OCI-LY7 (cell line): Measurements from ENCODE around the gene ZNF583. TPM values are rescaled to one million over a fixed set of nuclear protein-coding genes. Genes with fewer than 3 reads are reported as not detected.

Experiments used
- BruUV-seq: library from RNA; stranded (reverse); fragments of 400-500 nt; replicated peaks from 2 replicates; lab custom pipeline; 2021; lab: Mats Ljungman, UMichigan
- CTCF ChIA-PET: fragments of 300-600 bp; sonication (Branson Sonifier 250); formaldehyde crosslinking; loops from one replicate; lab custom pipeline; 2022; ENCODE audit warnings: antibody characterized with exemption; ENCODE audit not compliant: unreplicated experiment; lab: Charles Lee
- POLR2A ChIA-PET: fragments of 300-600 bp; sonication (Branson Sonifier 250); formaldehyde crosslinking; loops from one replicate; lab custom pipeline; 2022; ENCODE audit warnings: antibody characterized with exemption; lab: Charles Lee
- DNase-seq: peaks from one replicate; pipeline ENCODE4 v3.0.0-alpha.2; 2015; ENCODE audit warnings: low spot score
- H2AFZ ChIP-seq: fragments of 200-600 bp; sonication (generic), shearing (Covaris generic); 2 replicates; pipeline ENCODE4 v1.6.1; 2014; ENCODE audit warnings: mild to moderate bottlenecking, antibody characterized with exemption, low read length, moderate library complexity
- H3K27ac ChIP-seq: fragments of 200-600 bp; sonication (generic); 2 replicates; pipeline ENCODE4 v1.5.1; 2014; ENCODE audit warnings: mixed run types, low read depth, mild to moderate bottlenecking, moderate library complexity, low read length, inconsistent platforms; ENCODE audit not compliant: poor library complexity, severe bottlenecking
- H3K36me3 ChIP-seq: fragments of 200-600 bp; sonication (generic); 2 replicates; pipeline ENCODE4 v1.6.1; 2014; ENCODE audit warnings: mild to moderate bottlenecking, antibody characterized with exemption, low read length, moderate library complexity, mixed read lengths; ENCODE audit not compliant: insufficient read depth
- H3K4me1 ChIP-seq: fragments of 200-600 bp; sonication (generic); 2 replicates; pipeline ENCODE4 v1.5.1; 2014; ENCODE audit warnings: mild to moderate bottlenecking, low read length; ENCODE audit not compliant: insufficient read depth, poor library complexity, severe bottlenecking
- H3K4me2 ChIP-seq: fragments of 200-600 bp; sonication (generic); 2 replicates; pipeline ENCODE4 v1.6.1; 2014; ENCODE audit warnings: mild to moderate bottlenecking, low read length
- H3K4me3 ChIP-seq: fragments of 200-600 bp; sonication (generic); 2 replicates; pipeline ENCODE4 v1.5.1; 2014; ENCODE audit warnings: mild to moderate bottlenecking, low read depth, low read length; ENCODE audit not compliant: poor library complexity, severe bottlenecking
- H3K79me2 ChIP-seq: fragments of 200-600 bp; sonication (generic); 2 replicates; pipeline ENCODE4 v1.6.1; 2016; ENCODE audit warnings: low read depth, mild to moderate bottlenecking, low read length, moderate library complexity, mixed read lengths; ENCODE audit not compliant: insufficient read depth
- H3K9me2 ChIP-seq: fragments of 200-600 bp; sonication (generic); 2 replicates; pipeline ENCODE4 v1.6.1; 2016; ENCODE audit warnings: mild to moderate bottlenecking, low read length, mixed read lengths; ENCODE audit not compliant: insufficient read depth
- H3K9me3 ChIP-seq: fragments of 200-600 bp; sonication (generic); 2 replicates; pipeline ENCODE4 v1.6.1; 2014; ENCODE audit warnings: mild to moderate bottlenecking, mixed run types, low read length, mixed read lengths
- H4K20me1 ChIP-seq: fragments of 200-600 bp; sonication (generic); 2 replicates; pipeline ENCODE4 v1.6.1; 2014; ENCODE audit warnings: mild to moderate bottlenecking, antibody characterized with exemption, low read length, moderate library complexity, mixed read lengths; ENCODE audit not compliant: insufficient read depth
- EZH2phosphoT487 ChIP-seq: fragments of 200-600 bp; sonication (generic); IDR thresholded peaks from 2 replicates; pipeline ENCODE4 v1.6.1; 2018; ENCODE audit warnings: low read depth, borderline replicate concordance, mild to moderate bottlenecking, mixed run types, antibody characterized with exemption, low read length, moderate library complexity, mixed read lengths
- intact Hi-C: fragments of 100-400 bp; cut with micrococcal nuclease; formaldehyde crosslinking; loops from one replicate; pipeline ENCODE4 v1.10.0; 2022; ENCODE audit not compliant: unreplicated experiment
- total RNA-seq, 2 experiments: library from RNA; depleted of rRNA in 1 of 2; stranded (reverse); fragments of >200 nt in 1 of 2; shearing (Covaris generic) in 1 of 2; gene quantifications; 2 replicates each; pipeline ENCODE4 v1.2.3, GENCODE V29; 2014 to 2022
- TF ChIP-seq, protein P1 (sequence below): fragments of 200-600 bp; sonication (generic); conservative IDR thresholded peaks from 2 replicates; pipeline ENCODE4 v1.5.1; 2014; ENCODE audit warnings: mild to moderate bottlenecking, antibody characterized with exemption, low read length, moderate library complexity, mixed read lengths

The ZNF583 gene
- total RNA-seq, 2 experiments from 2014 or later: 0.73 to 3.0 TPM

DNA sequence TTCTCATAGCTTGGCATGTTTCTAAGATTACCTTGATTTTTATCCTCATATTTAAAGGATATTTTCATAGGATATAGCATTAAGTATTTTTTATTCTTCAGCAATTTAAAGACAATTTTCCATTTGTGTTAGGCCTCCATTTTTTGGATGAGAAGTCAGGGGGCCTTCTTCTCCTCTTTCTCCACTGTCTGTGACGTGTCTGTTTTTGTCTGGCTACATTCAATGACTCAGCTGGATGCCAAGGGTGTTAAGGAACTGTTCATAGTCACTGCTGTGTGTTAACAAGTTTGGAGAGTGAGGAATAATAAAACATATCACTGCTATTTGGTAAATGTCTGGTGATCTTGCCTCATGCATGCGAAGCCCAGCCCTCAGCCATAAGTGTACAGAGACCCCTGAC, 47.2 kb upstream of the ZNF583 start:
- BruUV-seq: no TSS peak
- CTCF ChIA-PET: no interaction called here
- Histone ChIP-seq H3K9me3 (no peaks in the 10 kb centered on the region), H2AFZ (no peak overlapping the region), H3K9me2 (no peaks in the 10 kb centered on the region), H3K27ac (no peak overlapping the region), H3K4me2 (no peak overlapping the region), H4K20me1 (no peaks in the 10 kb centered on the region), H3K4me1 (no peaks in the 10 kb centered on the region), H3K36me3 (no peaks in the 10 kb centered on the region), H3K79me2 (no peaks in the 10 kb centered on the region), H3K4me3 (no peak overlapping the region)
- no peak for DNase-seq
- intact Hi-C loops: loop anchor here (10.0 kb wide), 1 partner anchor 292 kb away; no protein-coding TSS in a partner anchor
- TF ChIP-seq EZH2phosphoT487: no peak
- TF ChIP-seq, protein P1, sequence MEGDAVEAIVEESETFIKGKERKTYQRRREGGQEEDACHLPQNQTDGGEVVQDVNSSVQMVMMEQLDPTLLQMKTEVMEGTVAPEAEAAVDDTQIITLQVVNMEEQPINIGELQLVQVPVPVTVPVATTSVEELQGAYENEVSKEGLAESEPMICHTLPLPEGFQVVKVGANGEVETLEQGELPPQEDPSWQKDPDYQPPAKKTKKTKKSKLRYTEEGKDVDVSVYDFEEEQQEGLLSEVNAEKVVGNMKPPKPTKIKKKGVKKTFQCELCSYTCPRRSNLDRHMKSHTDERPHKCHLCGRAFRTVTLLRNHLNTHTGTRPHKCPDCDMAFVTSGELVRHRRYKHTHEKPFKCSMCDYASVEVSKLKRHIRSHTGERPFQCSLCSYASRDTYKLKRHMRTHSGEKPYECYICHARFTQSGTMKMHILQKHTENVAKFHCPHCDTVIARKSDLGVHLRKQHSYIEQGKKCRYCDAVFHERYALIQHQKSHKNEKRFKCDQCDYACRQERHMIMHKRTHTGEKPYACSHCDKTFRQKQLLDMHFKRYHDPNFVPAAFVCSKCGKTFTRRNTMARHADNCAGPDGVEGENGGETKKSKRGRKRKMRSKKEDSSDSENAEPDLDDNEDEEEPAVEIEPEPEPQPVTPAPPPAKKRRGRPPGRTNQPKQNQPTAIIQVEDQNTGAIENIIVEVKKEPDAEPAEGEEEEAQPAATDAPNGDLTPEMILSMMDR: no peak
- POLR2A ChIA-PET: no interaction called here

DNA sequence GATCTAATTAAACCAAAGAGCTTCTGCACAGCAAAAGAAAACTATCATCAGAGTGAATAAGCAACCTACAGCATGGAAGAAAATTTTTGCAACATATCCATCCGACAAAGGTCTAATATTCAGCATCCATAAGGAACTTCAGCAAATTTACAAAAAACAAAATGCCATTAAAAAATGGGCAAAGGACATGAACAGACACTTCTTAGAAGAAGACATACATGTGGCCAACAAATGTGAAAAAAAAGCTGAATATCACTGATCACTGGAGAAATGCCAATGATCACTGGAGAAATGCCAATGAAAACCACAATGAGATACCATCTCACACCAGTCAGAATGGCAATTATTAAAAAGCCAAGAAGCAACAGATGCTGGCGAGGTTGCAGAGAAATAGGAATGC, 43.3 kb upstream of the ZNF583 start:
- Histone ChIP-seq H3K9me2 (no peaks in the 10 kb centered on the region), H3K4me1 (no peaks in the 10 kb centered on the region), H3K27ac (no peak overlapping the region), H3K36me3 (no peaks in the 10 kb centered on the region), H4K20me1 (no peaks in the 10 kb centered on the region), H3K4me3 (no peak overlapping the region), H3K9me3 (no peaks in the 10 kb centered on the region), H3K4me2 (no peak overlapping the region), H2AFZ (no peak overlapping the region), H3K79me2 (no peaks in the 10 kb centered on the region)
- TF ChIP-seq EZH2phosphoT487: no peak
- TF ChIP-seq, protein P1: no peak
- intact Hi-C loops: no loop called here
- no TSS peak for BruUV-seq
- CTCF ChIA-PET: no interaction called here
- POLR2A ChIA-PET: no interaction called here
- no peak for DNase-seq

DNA sequence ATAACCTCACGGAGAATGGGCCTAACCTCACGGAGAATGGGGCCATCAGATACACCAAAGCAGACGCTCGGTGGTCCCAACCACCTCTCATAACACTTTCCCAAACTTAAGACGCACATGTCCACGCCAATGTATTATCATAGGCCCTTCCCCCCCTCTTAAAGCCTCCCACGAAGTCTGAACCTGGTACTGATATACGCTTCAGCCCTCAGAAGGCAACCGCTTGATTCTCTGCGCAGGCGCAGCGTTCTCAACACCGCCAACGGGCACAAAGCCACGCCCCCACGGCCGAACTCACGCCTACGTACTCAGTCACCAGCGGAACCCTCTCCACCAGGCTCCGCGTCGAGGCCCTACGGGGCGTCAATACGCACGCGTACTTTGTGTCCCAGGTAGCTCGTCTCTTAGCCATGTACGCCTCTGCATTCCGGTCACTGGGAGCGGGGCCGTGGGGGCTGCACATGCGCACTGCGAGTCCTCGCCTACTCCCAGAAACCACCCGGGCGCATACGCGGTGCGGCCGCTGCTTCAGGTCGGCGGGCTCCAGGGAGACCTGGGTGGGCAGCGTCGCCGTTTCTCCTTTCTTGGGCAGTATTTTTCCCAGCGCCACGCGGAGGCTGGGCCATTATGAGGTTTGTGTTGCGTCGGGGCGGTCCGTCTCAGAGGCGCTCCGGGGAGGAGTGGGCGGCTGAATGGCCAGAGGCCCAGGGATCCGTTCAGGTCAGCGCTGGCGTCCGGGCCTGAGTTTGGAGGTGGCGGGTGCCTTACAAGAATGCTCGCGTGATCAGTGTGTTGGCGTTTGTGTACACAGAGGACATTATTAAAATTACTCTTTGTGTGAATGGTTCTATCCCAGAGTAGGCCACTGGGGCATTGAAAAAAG, 36.1 kb upstream of the ZNF583 start:
- intact Hi-C loops: no loop called here
- no peaks in the 10 kb centered on the region for H3K79me2 ChIP-seq
- H3K4me3 ChIP-seq: no peak overlapping the region
- BruUV-seq: no TSS peak
- no peak for TF ChIP-seq EZH2phosphoT487
- TF ChIP-seq, protein P1: no peak
- H4K20me1 ChIP-seq: no peaks in the 10 kb centered on the region
- H3K4me2 ChIP-seq: no peak overlapping the region
- no peak overlapping the region for H2AFZ ChIP-seq
- H3K9me2 ChIP-seq: no peaks in the 10 kb centered on the region
- CTCF ChIA-PET: no interaction called here
- H3K27ac ChIP-seq: no peak overlapping the region
- no peak for DNase-seq
- POLR2A ChIA-PET: no interaction called here
- no peaks in the 10 kb centered on the region for H3K4me1 ChIP-seq
- H3K9me3 ChIP-seq: no peaks in the 10 kb centered on the region
- H3K36me3 ChIP-seq: no peaks in the 10 kb centered on the region
